GM12875 (cell line): ENCODE results near the gene MGAT5.

Experiments used
- H3K4me3 ChIP-seq: one replicate; pipeline ENCODE4 v1.5.1; 2011; ENCODE audit warnings: low read depth, low read length, control low read depth
- TF ChIP-seq, protein P1 (sequence below): IDR thresholded peaks from 2 replicates; pipeline ENCODE4 v1.5.1; 2011; ENCODE audit warnings: low read depth, mild to moderate bottlenecking, control low read depth, inconsistent platforms, low read length, moderate library complexity, borderline replicate concordance; ENCODE audit not compliant: insufficient read depth

Gene MGAT5

DNA sequence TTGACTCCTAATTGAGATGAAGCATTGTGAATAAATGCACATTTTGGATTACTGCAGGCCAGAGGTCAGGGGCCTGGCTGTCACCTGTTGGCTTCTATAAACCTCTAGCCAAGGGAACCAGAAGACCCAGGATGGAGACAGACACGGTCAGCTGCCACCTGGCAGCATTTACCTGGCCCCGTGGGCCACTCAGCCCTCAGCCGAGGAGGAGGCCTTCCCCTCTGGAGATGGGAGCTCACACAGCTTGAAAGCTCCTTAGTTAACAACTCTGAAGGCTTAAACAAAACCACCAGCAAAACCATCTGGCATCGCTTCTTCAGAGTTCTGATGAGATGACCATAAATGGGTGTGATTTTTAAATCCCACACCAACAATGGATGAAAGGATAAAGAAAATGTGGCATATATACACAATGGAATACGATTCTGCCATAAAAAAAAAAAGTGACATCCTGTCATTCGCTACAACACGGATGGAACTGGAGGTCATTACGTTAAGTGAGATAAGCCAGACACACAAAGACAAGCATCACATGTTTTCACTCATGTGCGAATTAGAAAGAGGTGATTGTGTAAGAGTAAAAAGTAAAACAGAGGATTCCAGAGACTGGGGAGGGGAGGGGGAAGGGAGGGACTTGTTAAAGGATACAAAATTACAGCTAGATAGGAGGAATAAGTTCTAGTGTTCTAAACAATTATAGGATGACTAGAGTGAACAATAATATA, 246.5 kb downstream of the MGAT5 start:
- TF ChIP-seq, protein P1, sequence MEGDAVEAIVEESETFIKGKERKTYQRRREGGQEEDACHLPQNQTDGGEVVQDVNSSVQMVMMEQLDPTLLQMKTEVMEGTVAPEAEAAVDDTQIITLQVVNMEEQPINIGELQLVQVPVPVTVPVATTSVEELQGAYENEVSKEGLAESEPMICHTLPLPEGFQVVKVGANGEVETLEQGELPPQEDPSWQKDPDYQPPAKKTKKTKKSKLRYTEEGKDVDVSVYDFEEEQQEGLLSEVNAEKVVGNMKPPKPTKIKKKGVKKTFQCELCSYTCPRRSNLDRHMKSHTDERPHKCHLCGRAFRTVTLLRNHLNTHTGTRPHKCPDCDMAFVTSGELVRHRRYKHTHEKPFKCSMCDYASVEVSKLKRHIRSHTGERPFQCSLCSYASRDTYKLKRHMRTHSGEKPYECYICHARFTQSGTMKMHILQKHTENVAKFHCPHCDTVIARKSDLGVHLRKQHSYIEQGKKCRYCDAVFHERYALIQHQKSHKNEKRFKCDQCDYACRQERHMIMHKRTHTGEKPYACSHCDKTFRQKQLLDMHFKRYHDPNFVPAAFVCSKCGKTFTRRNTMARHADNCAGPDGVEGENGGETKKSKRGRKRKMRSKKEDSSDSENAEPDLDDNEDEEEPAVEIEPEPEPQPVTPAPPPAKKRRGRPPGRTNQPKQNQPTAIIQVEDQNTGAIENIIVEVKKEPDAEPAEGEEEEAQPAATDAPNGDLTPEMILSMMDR: no peak
- H3K4me3 ChIP-seq: no peak overlapping the region

DNA sequence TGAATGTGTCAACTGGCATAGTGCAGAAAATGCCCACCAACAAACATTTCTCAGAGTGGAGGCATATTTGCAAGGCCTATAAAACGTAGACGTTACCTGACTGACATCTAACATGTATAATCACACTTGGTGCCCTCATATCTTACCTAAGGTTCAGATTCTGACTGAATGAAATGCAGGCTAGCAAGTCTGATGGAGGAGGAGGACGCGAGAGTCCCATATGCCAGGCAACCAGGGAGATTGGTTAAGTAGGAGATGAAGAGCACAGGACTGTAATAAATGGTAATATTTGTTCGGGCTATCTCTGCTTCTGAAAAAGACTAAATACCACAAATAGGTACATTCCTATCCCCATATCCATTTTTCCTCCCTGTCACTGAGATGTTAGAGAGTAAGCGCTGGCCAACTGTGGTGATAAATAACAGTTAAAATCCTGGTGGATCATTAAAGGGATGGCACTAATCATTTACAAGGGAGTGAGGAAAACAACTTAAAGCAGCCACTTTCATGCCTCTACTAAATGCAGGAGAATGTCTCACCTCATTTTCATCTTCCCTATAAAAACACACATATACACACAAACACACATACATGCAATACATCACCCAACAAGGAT, 247.7 kb downstream of the MGAT5 start:
- TF ChIP-seq, protein P1: no peak
- H3K4me3 ChIP-seq: no peak overlapping the region

DNA sequence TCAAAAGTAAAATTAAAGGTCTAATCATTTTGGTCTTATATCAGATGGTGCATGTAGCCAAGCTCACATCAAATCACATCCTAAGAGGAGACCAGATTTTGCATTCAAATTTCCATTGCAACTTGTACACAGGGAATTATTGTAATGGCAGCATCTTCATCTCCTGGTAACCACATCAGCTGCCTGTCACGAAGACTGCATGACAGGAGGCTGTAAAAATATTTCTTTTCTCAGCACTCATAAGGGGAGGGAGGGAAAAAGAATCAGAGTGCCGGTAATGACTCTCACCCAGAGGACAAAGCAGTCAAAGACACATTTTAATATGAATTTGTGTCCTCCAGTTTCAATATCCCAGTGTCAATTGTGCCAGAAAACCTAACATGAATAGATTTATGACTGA, 248.2 kb downstream of the MGAT5 start:
- H3K4me3 ChIP-seq: no peak overlapping the region
- TF ChIP-seq, protein P1: no peak
